ENCODE data around the gene NTM. TPM values are rescaled to one million over a fixed set of nuclear protein-coding genes. Genes with fewer than 3 reads are reported as not detected.

Gene NTM
- total RNA-seq, 2 donors from 2014 or later = not detected

GRCh38 chr11:132028380-132029240 is 658.2 kb downstream of the NTM start:
- no peak for DNase-seq
- Mint-ChIP-seq H3K27ac (no peak overlapping the region), H3K4me3 (no peak overlapping the region), H3K4me1 (ENCODE audit: low read depth) (no peaks in the 10 kb centered on the region), H3K36me3 (ENCODE audit: insufficient read depth in 2 of 2) (no peaks in the 10 kb centered on the region), H3K9me3 (peaks cover 3 to 4% of the 10 kb centered on the region in 2 donors), H3K27me3 (ENCODE audit: low read depth) (no peaks in the 10 kb centered on the region)
- ATAC-seq (replicated peaks in 1 of 2) = no peak

GRCh38 chr11:132030896-132031295 is 660.5 kb downstream of the NTM start:
- H3K9me3 Mint-ChIP-seq = peaks cover 3 to 4% of the 10 kb centered on the region in 2 donors
- ATAC-seq (replicated peaks in 1 of 2) (no peak), DNase-seq (no peak)
- H3K27me3 Mint-ChIP-seq (ENCODE audit: low read depth) = no peaks in the 10 kb centered on the region
- H3K27ac Mint-ChIP-seq = no peak overlapping the region
- no peak overlapping the region for H3K4me3 Mint-ChIP-seq
- no peaks in the 10 kb centered on the region for H3K4me1 Mint-ChIP-seq (ENCODE audit: low read depth)
- H3K36me3 Mint-ChIP-seq (ENCODE audit: insufficient read depth in 2 of 2) = no peaks in the 10 kb centered on the region

- H3K9me3 Mint-ChIP-seq = peaks cover 1 to 4% of the 10 kb centered on the region in 2 donors
- H3K36me3 Mint-ChIP-seq (ENCODE audit: insufficient read depth in 2 of 2) = no peaks in the 10 kb centered on the region
- ATAC-seq (replicated peaks in 1 of 2) (no peak), DNase-seq (no peak)
- H3K4me3 Mint-ChIP-seq = no peak overlapping the region
- no peaks in the 10 kb centered on the region for H3K27me3 Mint-ChIP-seq (ENCODE audit: low read depth)
- no peaks in the 10 kb centered on the region for H3K4me1 Mint-ChIP-seq (ENCODE audit: low read depth)
- no peak overlapping the region for H3K27ac Mint-ChIP-seq
Observed at GRCh38 chr11:132032555-132032954, 662.1 kb downstream of the NTM start.

GRCh38 chr11:132033051-132033450 is 662.6 kb downstream of the NTM start:
- no peak overlapping the region for H3K4me3 Mint-ChIP-seq
- H3K27ac Mint-ChIP-seq = no peak overlapping the region
- ATAC-seq (replicated peaks in 1 of 2) (no peak), DNase-seq (no peak)
- H3K4me1 Mint-ChIP-seq (ENCODE audit: low read depth) = no peaks in the 10 kb centered on the region
- H3K36me3 Mint-ChIP-seq (ENCODE audit: insufficient read depth in 2 of 2) = no peaks in the 10 kb centered on the region
- peaks cover 0 to 4% of the 10 kb centered on the region in 2 donors for H3K9me3 Mint-ChIP-seq
- no peaks in the 10 kb centered on the region for H3K27me3 Mint-ChIP-seq (ENCODE audit: low read depth)

- H3K36me3 Mint-ChIP-seq (ENCODE audit: insufficient read depth in 2 of 2) = no peaks in the 10 kb centered on the region
Observed at GRCh38 chr11:132035228-132035627, 664.8 kb downstream of the NTM start.

GRCh38 chr11:132035766-132036165 is 665.4 kb downstream of the NTM start:
- ATAC-seq (replicated peaks in 1 of 2) (no peak), DNase-seq (no peak)
- Mint-ChIP-seq H3K4me3 (no peak overlapping the region), H3K4me1 (ENCODE audit: low read depth) (no peaks in the 10 kb centered on the region), H3K9me3 (peaks cover under 1 to 4% of the 10 kb centered on the region in 2 donors), H3K27me3 (ENCODE audit: low read depth) (no peaks in the 10 kb centered on the region), H3K27ac (no peak overlapping the region), H3K36me3 (ENCODE audit: insufficient read depth in 2 of 2) (no peaks in the 10 kb centered on the region)

More at GRCh38 chr11:132035228-132035627, 664.8 kb downstream of the NTM start:
- no peak overlapping the region for H3K27ac Mint-ChIP-seq
- no peaks in the 10 kb centered on the region for H3K4me1 Mint-ChIP-seq (ENCODE audit: low read depth)
- no peak for ATAC-seq (replicated peaks in 1 of 2)
- no peaks in the 10 kb centered on the region for H3K27me3 Mint-ChIP-seq (ENCODE audit: low read depth)
- no peak for DNase-seq
- peaks cover 0 to 4% of the 10 kb centered on the region in 2 donors for H3K9me3 Mint-ChIP-seq
- no peak overlapping the region for H3K4me3 Mint-ChIP-seq

- ATAC-seq (replicated peaks in 1 of 2) = no peak
- no peaks in the 10 kb centered on the region for H3K36me3 Mint-ChIP-seq (ENCODE audit: insufficient read depth in 2 of 2)
- H3K4me1 Mint-ChIP-seq (ENCODE audit: low read depth) = no peaks in the 10 kb centered on the region
- no peaks in the 10 kb centered on the region for H3K27me3 Mint-ChIP-seq (ENCODE audit: low read depth)
- no peak overlapping the region for H3K4me3 Mint-ChIP-seq
- peaks cover 3 to 4% of the 10 kb centered on the region in 2 donors for H3K9me3 Mint-ChIP-seq
- H3K27ac Mint-ChIP-seq = no peak overlapping the region
- DNase-seq = no peak
Observed at GRCh38 chr11:132036220-132036619, 665.8 kb downstream of the NTM start.

- Mint-ChIP-seq H3K9me3 (peaks cover 3 to 4% of the 10 kb centered on the region in 2 donors), H3K27ac (no peak overlapping the region), H3K4me1 (ENCODE audit: low read depth) (no peaks in the 10 kb centered on the region), H3K27me3 (ENCODE audit: low read depth) (no peaks in the 10 kb centered on the region), H3K4me3 (no peak overlapping the region), H3K36me3 (ENCODE audit: insufficient read depth in 2 of 2) (no peaks in the 10 kb centered on the region)
- ATAC-seq (replicated peaks in 1 of 2) (no peak), DNase-seq (no peak)
Observed at GRCh38 chr11:132036746-132037466, 666.5 kb downstream of the NTM start.

GRCh38 chr11:132037467-132037862 is 667.0 kb downstream of the NTM start:
- Mint-ChIP-seq H3K4me3 (no peak overlapping the region), H3K4me1 (ENCODE audit: low read depth) (no peaks in the 10 kb centered on the region), H3K27me3 (ENCODE audit: low read depth) (no peaks in the 10 kb centered on the region), H3K9me3 (peaks cover 0 to 3% of the 10 kb centered on the region in 2 donors), H3K36me3 (ENCODE audit: insufficient read depth in 2 of 2) (no peaks in the 10 kb centered on the region), H3K27ac (no peak overlapping the region)
- DNase-seq (no peak), ATAC-seq (replicated peaks in 1 of 2) (no peak)

GRCh38 chr11:132037956-132038355 is 667.5 kb downstream of the NTM start:
- Mint-ChIP-seq H3K27ac (no peak overlapping the region), H3K9me3 (peaks cover 0 to 3% of the 10 kb centered on the region in 2 donors), H3K4me3 (no peak overlapping the region), H3K36me3 (ENCODE audit: insufficient read depth in 2 of 2) (no peaks in the 10 kb centered on the region), H3K27me3 (ENCODE audit: low read depth) (no peaks in the 10 kb centered on the region), H3K4me1 (ENCODE audit: low read depth) (no peaks in the 10 kb centered on the region)
- DNase-seq = no peak
- no peak for ATAC-seq (replicated peaks in 1 of 2)

- Mint-ChIP-seq H3K4me3 (no peak overlapping the region), H3K27ac (no peak overlapping the region), H3K9me3 (peaks cover 2 to 3% of the 10 kb centered on the region in 2 donors), H3K4me1 (ENCODE audit: low read depth) (no peaks in the 10 kb centered on the region), H3K27me3 (ENCODE audit: low read depth) (no peaks in the 10 kb centered on the region), H3K36me3 (ENCODE audit: insufficient read depth in 2 of 2) (no peaks in the 10 kb centered on the region)
- DNase-seq (no peak), ATAC-seq (replicated peaks in 1 of 2) (no peak)
Observed at GRCh38 chr11:132039521-132039920, 669.1 kb downstream of the NTM start.

GRCh38 chr11:132042296-132042695 is 671.9 kb downstream of the NTM start:
- H3K4me1 Mint-ChIP-seq (ENCODE audit: low read depth) = no peaks in the 10 kb centered on the region
- H3K9me3 Mint-ChIP-seq = peaks cover 2 to 3% of the 10 kb centered on the region in 2 donors
- H3K4me3 Mint-ChIP-seq = no peak overlapping the region
- no peak for DNase-seq
- H3K27ac Mint-ChIP-seq = no peak overlapping the region
- ATAC-seq (replicated peaks in 1 of 2) = no peak
- H3K27me3 Mint-ChIP-seq (ENCODE audit: low read depth) = no peaks in the 10 kb centered on the region
- no peaks in the 10 kb centered on the region for H3K36me3 Mint-ChIP-seq (ENCODE audit: insufficient read depth in 2 of 2)

GRCh38 chr11:132043714-132044113 is 673.3 kb downstream of the NTM start:
- Mint-ChIP-seq H3K9me3 (peaks cover 2 to 3% of the 10 kb centered on the region in 2 donors), H3K27ac (no peak overlapping the region), H3K4me1 (ENCODE audit: low read depth) (no peaks in the 10 kb centered on the region), H3K4me3 (no peak overlapping the region), H3K36me3 (ENCODE audit: insufficient read depth in 2 of 2) (no peaks in the 10 kb centered on the region), H3K27me3 (ENCODE audit: low read depth) (no peaks in the 10 kb centered on the region)
- DNase-seq = no peak
- ATAC-seq (replicated peaks in 1 of 2) = no peak

Measured in activated T-cell treated with anti-CD3 and anti-CD28 coated beads, Interleukin-2, amount 50 U/mL, for 72 hours (primary cell).